ENCODE results near the gene NOMO2. TPM values are rescaled to one million over a fixed set of nuclear protein-coding genes. Genes with fewer than 3 reads are reported as not detected.
A peak's percentile ranks its signal among the peaks of the same experiment; 100 is the strongest.
"Not testable (repeated sequence)": the region's sequence is repeated elsewhere in the genome, so short reads cannot be mapped to it uniquely, and the experiment has no call there.

The NOMO2 gene, protein sequence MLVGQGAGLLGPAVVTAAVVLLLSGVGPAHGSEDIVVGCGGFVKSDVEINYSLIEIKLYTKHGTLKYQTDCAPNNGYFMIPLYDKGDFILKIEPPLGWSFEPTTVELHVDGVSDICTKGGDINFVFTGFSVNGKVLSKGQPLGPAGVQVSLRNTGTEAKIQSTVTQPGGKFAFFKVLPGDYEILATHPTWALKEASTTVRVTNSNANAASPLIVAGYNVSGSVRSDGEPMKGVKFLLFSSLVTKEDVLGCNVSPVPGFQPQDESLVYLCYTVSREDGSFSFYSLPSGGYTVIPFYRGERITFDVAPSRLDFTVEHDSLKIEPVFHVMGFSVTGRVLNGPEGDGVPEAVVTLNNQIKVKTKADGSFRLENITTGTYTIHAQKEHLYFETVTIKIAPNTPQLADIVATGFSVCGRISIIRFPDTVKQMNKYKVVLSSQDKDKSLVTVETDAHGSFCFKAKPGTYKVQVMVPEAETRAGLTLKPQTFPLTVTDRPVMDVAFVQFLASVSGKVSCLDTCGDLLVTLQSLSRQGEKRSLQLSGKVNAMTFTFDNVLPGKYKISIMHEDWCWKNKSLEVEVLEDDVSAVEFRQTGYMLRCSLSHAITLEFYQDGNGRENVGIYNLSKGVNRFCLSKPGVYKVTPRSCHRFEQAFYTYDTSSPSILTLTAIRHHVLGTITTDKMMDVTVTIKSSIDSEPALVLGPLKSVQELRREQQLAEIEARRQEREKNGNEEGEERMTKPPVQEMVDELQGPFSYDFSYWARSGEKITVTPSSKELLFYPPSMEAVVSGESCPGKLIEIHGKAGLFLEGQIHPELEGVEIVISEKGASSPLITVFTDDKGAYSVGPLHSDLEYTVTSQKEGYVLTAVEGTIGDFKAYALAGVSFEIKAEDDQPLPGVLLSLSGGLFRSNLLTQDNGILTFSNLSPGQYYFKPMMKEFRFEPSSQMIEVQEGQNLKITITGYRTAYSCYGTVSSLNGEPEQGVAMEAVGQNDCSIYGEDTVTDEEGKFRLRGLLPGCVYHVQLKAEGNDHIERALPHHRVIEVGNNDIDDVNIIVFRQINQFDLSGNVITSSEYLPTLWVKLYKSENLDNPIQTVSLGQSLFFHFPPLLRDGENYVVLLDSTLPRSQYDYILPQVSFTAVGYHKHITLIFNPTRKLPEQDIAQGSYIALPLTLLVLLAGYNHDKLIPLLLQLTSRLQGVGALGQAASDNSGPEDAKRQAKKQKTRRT
- total RNA-seq: 10 to 100 TPM; 53.6 to 88.5 (median 71.4) TPM
- long read RNA-seq, partial matches to known transcripts: 2 of 4 reads
- long read RNA-seq, other reads (novel, unspliced or antisense): 2 of 4 reads

DNA sequence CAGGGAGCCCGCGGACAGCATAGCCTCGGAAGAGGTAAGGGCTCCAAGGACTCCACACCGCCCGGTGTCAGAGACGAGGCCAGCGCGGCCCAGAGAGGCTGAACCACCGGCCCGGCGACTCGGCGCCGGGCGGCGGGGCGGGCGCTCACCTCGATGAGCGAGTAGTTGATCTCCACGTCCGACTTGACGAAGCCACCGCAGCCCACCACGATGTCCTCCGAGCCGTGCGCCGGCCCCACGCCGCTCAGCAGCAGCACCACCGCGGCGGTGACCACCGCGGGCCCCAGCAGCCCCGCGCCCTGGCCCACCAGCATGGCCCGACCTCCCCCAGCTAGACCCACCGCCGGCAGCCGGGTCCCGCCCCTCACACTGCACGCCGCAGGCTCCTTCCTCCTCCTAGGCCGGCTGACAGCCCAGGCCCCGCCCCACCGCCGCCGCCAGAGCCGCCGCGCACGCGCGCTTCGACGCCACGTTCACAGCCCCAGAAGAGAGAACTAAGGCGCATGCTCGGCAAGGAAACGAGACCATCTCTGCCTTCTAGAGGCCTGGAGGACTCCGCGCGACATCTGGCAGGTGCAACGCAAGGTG lies at the start of gene NOMO2:
NOMO2 (minus strand) TSS at position 371 of the 588 bp plus-strand sequence; CDS start at position 314, 57 bp downstream.
- H3K4me3 ChIP-seq: peak within 1 kb of the TSS; percentile 46 to 60 (median 50)
- ATAC-seq: peak; percentile 98 to 99 (median 98)
- H3K9me3 ChIP-seq; H3K27ac ChIP-seq; intact Hi-C loops (cut with DNase I); H3K36me3 ChIP-seq; H3K4me1 ChIP-seq; H3K27me3 ChIP-seq: not testable (repeated sequence)
- DNase-seq: peak; percentile 89 to 92 (median 91)
- WGBS (ENCODE audit: insufficient coverage, low coverage, low lambda C conversion rate, missing lambda C conversion rate): no CpG with 5 or more reads among the region's 66 CpGs

DNA sequence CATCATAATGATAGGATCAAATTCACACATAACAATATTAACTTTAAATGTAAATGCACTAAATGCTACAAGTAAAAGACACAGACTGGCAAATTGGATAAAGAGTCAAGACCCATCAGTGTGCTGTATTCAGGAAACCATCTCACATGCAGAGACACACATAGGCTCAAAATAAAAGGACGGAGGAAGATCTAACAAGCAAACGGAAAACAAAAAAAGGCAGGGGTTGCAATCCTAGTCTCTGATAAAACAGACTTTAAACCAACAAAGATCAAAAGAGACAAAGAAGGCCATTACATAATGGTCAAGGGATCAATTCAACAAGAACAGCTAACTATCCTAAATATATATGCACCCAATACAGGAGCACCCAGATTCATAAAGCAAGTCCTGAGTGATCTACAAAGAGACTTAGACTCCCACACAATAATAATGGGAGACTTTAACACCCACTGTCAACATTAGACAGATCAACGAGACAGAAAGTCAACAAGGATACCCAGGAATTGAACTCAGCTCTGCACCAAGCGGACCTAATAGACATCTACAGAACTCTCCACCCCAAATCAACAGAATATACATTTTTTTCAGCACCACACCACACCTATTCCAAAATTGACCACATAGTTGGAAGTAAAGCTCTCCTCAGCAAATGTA lies 48.4 kb upstream of the NOMO2 start:
- H3K27ac ChIP-seq; H3K9me3 ChIP-seq; H3K36me3 ChIP-seq; H3K27me3 ChIP-seq; DNase-seq; H3K4me1 ChIP-seq; ATAC-seq; intact Hi-C loops (cut with DNase I); H3K4me3 ChIP-seq: not testable (repeated sequence)
- 40% methylated on average over 1 of the region's 4 CpGs for WGBS (ENCODE audit: insufficient coverage, low coverage, low lambda C conversion rate, missing lambda C conversion rate)

GRCh38 chr16:18608271-18608670 lies 46.4 kb upstream of the NOMO2 start:
- H3K36me3 ChIP-seq; H3K27ac ChIP-seq; H3K27me3 ChIP-seq; ATAC-seq; DNase-seq; H3K4me1 ChIP-seq; intact Hi-C loops (cut with DNase I); H3K4me3 ChIP-seq; H3K9me3 ChIP-seq: not testable (repeated sequence)
- 40% methylated on average over 1 of the region's 6 CpGs for WGBS (ENCODE audit: insufficient coverage, low coverage, low lambda C conversion rate, missing lambda C conversion rate)

DNA sequence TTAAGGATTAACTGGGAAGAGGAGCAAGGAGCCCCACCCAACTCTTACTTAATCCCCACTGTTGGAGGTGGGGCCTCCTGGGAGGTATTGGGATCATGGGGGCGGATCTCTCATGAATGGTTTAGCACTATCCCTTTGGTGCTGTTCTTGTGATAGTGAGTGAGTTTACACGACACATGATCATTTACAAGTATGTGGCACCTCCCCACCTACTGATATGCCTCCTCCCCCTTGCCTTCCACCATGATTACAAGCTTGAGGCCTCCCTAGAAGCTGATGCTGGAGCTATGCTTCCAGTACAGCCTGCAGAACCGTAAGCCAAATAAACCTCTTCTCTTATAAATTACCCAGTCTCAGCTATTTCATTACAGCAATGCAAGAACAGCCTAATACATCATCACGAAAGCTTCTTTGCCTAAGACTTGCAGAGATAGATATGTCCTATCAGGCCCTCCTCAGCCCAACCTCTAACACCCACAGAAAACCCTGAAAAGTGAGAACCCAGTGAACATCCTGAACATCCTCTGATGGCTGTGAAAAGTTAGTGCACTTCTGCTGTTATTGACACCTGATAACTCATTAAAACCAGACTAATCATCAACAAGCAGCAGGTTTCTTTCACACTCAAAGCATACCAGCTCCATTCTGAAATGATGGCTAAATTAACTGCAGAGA lies 41.8 kb upstream of the NOMO2 start:
- ATAC-seq; H3K9me3 ChIP-seq; H3K36me3 ChIP-seq; H3K4me1 ChIP-seq; H3K4me3 ChIP-seq; H3K27me3 ChIP-seq; intact Hi-C loops (cut with DNase I); DNase-seq; H3K27ac ChIP-seq: not testable (repeated sequence)
- no CpG with 5 or more reads among the region's 4 CpGs for WGBS (ENCODE audit: insufficient coverage, low coverage, low lambda C conversion rate, missing lambda C conversion rate)

DNA sequence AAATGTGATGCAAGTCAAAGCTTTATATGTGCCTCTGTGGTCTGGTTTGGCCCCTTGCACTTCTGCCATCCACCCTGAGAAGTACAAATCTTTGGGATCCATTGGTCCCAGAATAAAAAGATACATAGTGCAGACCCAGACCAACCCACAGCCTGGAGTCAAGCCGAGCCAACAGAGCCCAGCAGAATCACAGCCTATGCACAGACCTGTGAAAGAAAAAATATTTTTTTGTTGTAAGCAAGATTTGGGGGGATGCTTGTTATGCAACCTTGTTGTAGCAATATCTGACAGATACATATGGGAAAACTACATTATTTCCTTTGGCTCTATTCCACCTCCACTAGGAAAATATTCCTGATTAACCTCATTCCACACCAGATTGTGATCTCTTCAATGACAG lies 36.7 kb upstream of the NOMO2 start:
- H3K27me3 ChIP-seq; ATAC-seq; H3K4me3 ChIP-seq; H3K9me3 ChIP-seq; H3K27ac ChIP-seq; DNase-seq; intact Hi-C loops (cut with DNase I); H3K4me1 ChIP-seq: not testable (repeated sequence)
- WGBS (ENCODE audit: insufficient coverage, low coverage, low lambda C conversion rate, missing lambda C conversion rate): 100% methylated on average over 1 of the region's 1 CpG
- peaks cover 0 to 17% (median 2%) of the 10 kb centered on the region in 4 donors for H3K36me3 ChIP-seq

- WGBS (ENCODE audit: insufficient coverage, low coverage, low lambda C conversion rate, missing lambda C conversion rate): 51% methylated on average over 2 of the region's 2 CpGs
- H3K27ac ChIP-seq; H3K4me1 ChIP-seq; ATAC-seq; intact Hi-C loops (cut with DNase I); DNase-seq; H3K9me3 ChIP-seq; H3K4me3 ChIP-seq; H3K27me3 ChIP-seq: not testable (repeated sequence)
- H3K36me3 ChIP-seq: peaks cover 0 to 24% (median 5%) of the 10 kb centered on the region in 4 donors
Observed at GRCh38 chr16:18597734-18598133, 35.8 kb upstream of the NOMO2 start.

GRCh38 chr16:18597319-18597718 lies 35.4 kb upstream of the NOMO2 start:
- H3K27me3 ChIP-seq; DNase-seq; H3K4me3 ChIP-seq; H3K4me1 ChIP-seq; H3K9me3 ChIP-seq; H3K27ac ChIP-seq; ATAC-seq; intact Hi-C loops (cut with DNase I): not testable (repeated sequence)
- 80% methylated on average over 4 of the region's 4 CpGs for WGBS (ENCODE audit: insufficient coverage, low coverage, low lambda C conversion rate, missing lambda C conversion rate)
- peaks cover 0 to 28% (median 5%) of the 10 kb centered on the region in 4 donors for H3K36me3 ChIP-seq

DNA sequence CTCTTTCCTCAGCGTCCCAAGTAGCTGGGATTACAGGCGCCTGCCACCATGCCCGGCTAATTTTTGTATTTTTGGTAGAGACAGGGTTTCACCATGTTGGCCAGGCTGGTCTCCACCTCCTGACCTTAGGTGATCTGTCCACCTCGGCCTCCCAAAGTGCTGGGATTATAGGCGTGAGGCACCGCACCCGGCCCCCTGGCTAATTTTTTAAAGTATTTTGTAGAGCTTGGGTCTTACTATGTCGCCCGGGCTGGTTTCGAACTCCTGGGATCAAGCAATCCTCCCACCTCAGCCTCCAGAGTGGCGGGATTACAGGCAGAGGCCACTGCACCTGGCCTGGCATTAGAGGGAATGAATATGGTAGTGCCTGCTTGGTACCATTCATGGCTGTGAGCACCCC lies 33.9 kb upstream of the NOMO2 start:
- ATAC-seq; intact Hi-C loops (cut with DNase I); DNase-seq: not testable (repeated sequence)

GRCh38 chr16:18594880-18595279 lies 33.0 kb upstream of the NOMO2 start:
- peak in 1 of 4 donors; percentile 27 for ATAC-seq
- WGBS (ENCODE audit: insufficient coverage, low coverage, low lambda C conversion rate, missing lambda C conversion rate): 64% methylated on average over 5 of the region's 5 CpGs
- intact Hi-C loops (cut with DNase I): not testable (repeated sequence)

More for the DNA sequence above, 33.9 kb upstream of the NOMO2 start:
- H3K9me3 ChIP-seq, H3K4me1 ChIP-seq, H3K4me3 ChIP-seq, H3K27ac ChIP-seq, H3K27me3 ChIP-seq: not testable (repeated sequence)
- H3K36me3 ChIP-seq: peaks cover 0 to 28% (median 5%) of the 10 kb centered on the region in 4 donors
- whole genome bisulfite sequencing (ENCODE audit: insufficient coverage, low coverage, low lambda C conversion rate, missing lambda C conversion rate): 94% methylated on average over 11 of the region's 11 CpGs

More at GRCh38 chr16:18594880-18595279, 33.0 kb upstream of the NOMO2 start:
- H3K27me3 ChIP-seq, H3K4me3 ChIP-seq, DNase-seq, H3K9me3 ChIP-seq, H3K27ac ChIP-seq, H3K4me1 ChIP-seq: not testable (repeated sequence)
- peaks cover 0 to 28% (median 5%) of the 10 kb centered on the region in 4 donors for H3K36me3 ChIP-seq

All from right lobe of liver (tissue), 6 donors.